Esophagus muscularis mucosa (tissue), 4 donors: ENCODE results near the gene SLBP. TPM values are rescaled to one million over a fixed set of nuclear protein-coding genes. Genes with fewer than 3 reads are reported as not detected.
A peak's percentile ranks its signal among the peaks of the same experiment; 100 is the strongest.

ENCODE experiments used
- DNase-seq: peaks from one replicate; pipeline ENCODE4 v3.0.0-alpha.2; 2017; ENCODE audit errors: extremely low spot score
- H3K27ac ChIP-seq, 4 donors: fragments of 200-600 bp; sonication (generic); replicated peaks in 1 of 4; 1 replicate in 3 of 4; 2 replicates in 1 of 4; pipeline ENCODE4 v1.5.1; 2016 to 2019; ENCODE audit warnings: mild to moderate bottlenecking in 1 of 4
- H3K27me3 ChIP-seq, 4 donors: fragments of 200-600 bp; sonication (generic); one replicate each; pipeline versions ENCODE4 v1.5.1 to v1.6.0; 2016 to 2019
- H3K36me3 ChIP-seq, 4 donors: fragments of 200-600 bp; sonication (generic); one replicate each; pipeline ENCODE4 v1.5.1; 2016 to 2019
- H3K4me1 ChIP-seq, 4 donors: fragments of 200-600 bp; sonication (generic); one replicate each; pipeline ENCODE4 v1.5.1; 2016 to 2019
- H3K4me3 ChIP-seq, 4 donors: fragments of 200-600 bp; sonication (generic); 1 replicate in 2 of 4; 2 replicates in 2 of 4; pipeline ENCODE4 v1.5.1; 2016 to 2019; ENCODE audit warnings: mild to moderate bottlenecking in 4 of 4, moderate library complexity in 1 of 4
- H3K9me3 ChIP-seq, 4 donors: fragments of 200-600 bp; sonication (generic); 1 replicate in 3 of 4; 2 replicates in 1 of 4; pipeline ENCODE4 v1.5.1; 2016 to 2019
- EP300 ChIP-seq: sonication (generic); formaldehyde crosslinking; IDR thresholded peaks from one replicate; pipeline ENCODE4 v1.6.1; 2017; ENCODE audit warnings: antibody characterized with exemption
- POLR2A ChIP-seq: fragments of 450-650 bp; IDR thresholded peaks from one replicate; pipeline ENCODE4 v1.6.1; 2017; ENCODE audit warnings: antibody characterized with exemption, moderate library complexity, mild to moderate bottlenecking, low read depth
- POLR2AphosphoS5 ChIP-seq, 2 donors: sonication (generic); formaldehyde crosslinking; IDR thresholded peaks; one replicate each; pipeline ENCODE4 v1.6.1; 2017; ENCODE audit warnings: antibody characterized with exemption in 2 of 2
- WGBS: methylation state at CpG from one replicate; pipeline ENCODE4 v1.1.5; 2018; 5-methylcytosine and 5-hydroxymethylcytosine counted together
- intact Hi-C: fragments of 100-400 bp; cut with DNase I; formaldehyde crosslinking; loops from one replicate; pipeline ENCODE4 v1.15.1; 2023
- total RNA-seq, 4 donors: library from RNA; depleted of rRNA; stranded (reverse); fragments of >200 nt; gene quantifications; one replicate each; pipeline versions ENCODE4 v1.1.0 to v1.2.1, GENCODE V29; 2016
- TF ChIP-seq, protein P1 (sequence below), 3 experiments: fragments of 200-600 bp in 2 of 3; fragments of 450-650 bp in 1 of 3; sonication (generic) in 2 of 3; IDR thresholded peaks; one replicate each; pipeline ENCODE4 v1.5.1; 2017 to 2019; ENCODE audit warnings: antibody characterized with exemption in 3 of 3, mild to moderate bottlenecking in 2 of 3, moderate library complexity in 1 of 3

SLBP gene
- total RNA-seq, 4 donors from 2014 or later, result 41.5 to 56.1 (median 45.5) TPM

DNA sequence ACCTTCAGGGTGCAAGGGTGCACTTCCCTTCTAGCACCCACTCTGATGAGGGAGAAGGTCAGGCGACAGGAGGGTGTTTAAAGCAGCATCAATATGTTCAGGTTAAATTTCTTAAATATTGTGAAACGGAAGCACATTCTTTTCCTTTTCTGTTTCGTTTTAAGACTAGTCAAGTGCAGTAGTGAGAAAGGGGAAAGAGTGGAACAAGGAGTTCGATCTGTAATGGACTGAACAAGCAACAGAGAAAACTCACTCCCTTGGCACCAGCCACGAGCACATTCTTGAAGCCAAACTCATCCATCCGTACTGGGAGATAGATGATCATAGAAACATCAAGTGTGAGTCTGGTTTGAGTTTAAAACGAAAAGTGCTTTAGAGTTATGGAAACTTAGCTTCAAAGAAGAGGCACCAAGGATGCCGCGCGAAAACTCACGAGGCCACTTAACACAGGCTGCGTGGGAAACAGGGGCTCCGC, 28.8 kb downstream of the SLBP start:
- Histone ChIP-seq H3K27me3 (no peaks in the 10 kb centered on the region), H3K4me1 (peaks cover 2 to 24% (median 22%) of the 10 kb centered on the region in 4 donors), H3K9me3 (no peaks in the 10 kb centered on the region), H3K4me3 (peak overlapping the region; percentile 65 to 91 (median 76)), H3K27ac (peak overlapping the region; percentile 86 to 99 (median 96)), H3K36me3 (no peaks in the 10 kb centered on the region)
- WGBS, result 5% methylated on average over 13 of the region's 13 CpGs
- intact Hi-C loops, result loop anchor here (10.0 kb wide), 1 partner anchor 98 kb away; no protein-coding TSS in a partner anchor
- DNase-seq, result no peak
- TF ChIP-seq POLR2A, result no peak
- TF ChIP-seq POLR2AphosphoS5 (IDR thresholded peaks at IDR 0.05), result peak in 1 of 2 donors; percentile 56
- TF ChIP-seq, protein P1, sequence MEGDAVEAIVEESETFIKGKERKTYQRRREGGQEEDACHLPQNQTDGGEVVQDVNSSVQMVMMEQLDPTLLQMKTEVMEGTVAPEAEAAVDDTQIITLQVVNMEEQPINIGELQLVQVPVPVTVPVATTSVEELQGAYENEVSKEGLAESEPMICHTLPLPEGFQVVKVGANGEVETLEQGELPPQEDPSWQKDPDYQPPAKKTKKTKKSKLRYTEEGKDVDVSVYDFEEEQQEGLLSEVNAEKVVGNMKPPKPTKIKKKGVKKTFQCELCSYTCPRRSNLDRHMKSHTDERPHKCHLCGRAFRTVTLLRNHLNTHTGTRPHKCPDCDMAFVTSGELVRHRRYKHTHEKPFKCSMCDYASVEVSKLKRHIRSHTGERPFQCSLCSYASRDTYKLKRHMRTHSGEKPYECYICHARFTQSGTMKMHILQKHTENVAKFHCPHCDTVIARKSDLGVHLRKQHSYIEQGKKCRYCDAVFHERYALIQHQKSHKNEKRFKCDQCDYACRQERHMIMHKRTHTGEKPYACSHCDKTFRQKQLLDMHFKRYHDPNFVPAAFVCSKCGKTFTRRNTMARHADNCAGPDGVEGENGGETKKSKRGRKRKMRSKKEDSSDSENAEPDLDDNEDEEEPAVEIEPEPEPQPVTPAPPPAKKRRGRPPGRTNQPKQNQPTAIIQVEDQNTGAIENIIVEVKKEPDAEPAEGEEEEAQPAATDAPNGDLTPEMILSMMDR (IDR thresholded peaks at IDR 0.05), result no peak
- no peak for TF ChIP-seq EP300

DNA sequence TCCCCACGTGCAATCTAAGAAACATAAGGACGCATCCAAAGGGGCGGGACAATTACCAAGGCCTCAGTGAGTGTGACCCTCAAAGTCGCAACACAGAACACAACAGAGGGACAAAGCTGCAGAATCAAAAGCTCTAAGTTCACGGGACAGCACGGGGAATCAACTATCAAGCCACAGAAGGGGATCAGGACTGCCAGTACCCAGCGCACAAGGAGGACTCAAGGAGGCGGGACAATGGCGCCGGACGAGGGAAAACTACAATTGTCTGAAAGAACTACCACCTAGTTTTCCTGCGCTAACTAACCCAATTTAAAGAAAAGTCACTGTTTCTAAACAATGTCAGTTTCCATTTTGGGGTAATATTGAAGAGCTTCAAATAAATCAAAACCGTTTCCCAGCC, 29.3 kb downstream of the SLBP start:
- no peaks in the 10 kb centered on the region for H3K27me3 ChIP-seq
- no peak for DNase-seq
- peak overlapping the region; percentile 65 to 91 (median 76) for H3K4me3 ChIP-seq
- TF ChIP-seq, protein P1 (IDR thresholded peaks at IDR 0.05), result no peak
- no peak for TF ChIP-seq POLR2AphosphoS5 (IDR thresholded peaks at IDR 0.05)
- no peak for TF ChIP-seq POLR2A
- no peak for TF ChIP-seq EP300
- WGBS, result 85% methylated on average over 13 of the region's 13 CpGs
- peaks cover 2 to 24% (median 22%) of the 10 kb centered on the region in 4 donors for H3K4me1 ChIP-seq
- peak overlapping the region; percentile 86 to 99 (median 96) for H3K27ac ChIP-seq
- intact Hi-C loops, result loop anchor here (10.0 kb wide), 1 partner anchor 98 kb away; no protein-coding TSS in a partner anchor
- no peaks in the 10 kb centered on the region for H3K9me3 ChIP-seq
- H3K36me3 ChIP-seq, result no peaks in the 10 kb centered on the region

DNA sequence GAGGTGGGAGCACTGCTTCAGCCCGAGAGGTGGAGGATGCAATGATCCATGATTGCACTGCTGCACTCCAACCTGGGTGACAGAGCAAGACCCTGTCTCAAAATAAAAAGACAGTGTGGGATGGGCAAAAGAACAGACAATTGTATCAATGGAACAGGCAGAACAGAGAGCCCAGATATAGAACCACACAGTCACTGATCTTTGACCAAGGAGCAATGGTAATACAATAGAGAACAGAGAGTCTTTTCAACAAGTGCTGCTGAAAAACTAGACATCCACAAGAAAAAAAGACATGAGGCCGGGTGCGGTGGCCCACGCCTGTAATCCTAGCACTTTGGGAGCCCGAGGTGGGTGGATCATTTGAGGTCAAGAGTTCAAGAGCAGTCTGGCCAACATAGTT, 33.9 kb downstream of the SLBP start:
- DNase-seq, result no peak
- WGBS, result 94% methylated on average over 5 of the region's 5 CpGs
- Histone ChIP-seq H3K36me3 (no peaks in the 10 kb centered on the region), H3K9me3 (no peaks in the 10 kb centered on the region), H3K4me1 (peaks cover 0 to 8% (median 6%) of the 10 kb centered on the region in 4 donors), H3K27me3 (no peaks in the 10 kb centered on the region), H3K4me3 (no peak overlapping the region), H3K27ac (no peak overlapping the region)
- TF ChIP-seq POLR2A (no peak), POLR2AphosphoS5 (IDR thresholded peaks at IDR 0.05) (no peak), EP300 (no peak)
- TF ChIP-seq, protein P1 (IDR thresholded peaks at IDR 0.05), result no peak
- intact Hi-C loops, result no loop called here

DNA sequence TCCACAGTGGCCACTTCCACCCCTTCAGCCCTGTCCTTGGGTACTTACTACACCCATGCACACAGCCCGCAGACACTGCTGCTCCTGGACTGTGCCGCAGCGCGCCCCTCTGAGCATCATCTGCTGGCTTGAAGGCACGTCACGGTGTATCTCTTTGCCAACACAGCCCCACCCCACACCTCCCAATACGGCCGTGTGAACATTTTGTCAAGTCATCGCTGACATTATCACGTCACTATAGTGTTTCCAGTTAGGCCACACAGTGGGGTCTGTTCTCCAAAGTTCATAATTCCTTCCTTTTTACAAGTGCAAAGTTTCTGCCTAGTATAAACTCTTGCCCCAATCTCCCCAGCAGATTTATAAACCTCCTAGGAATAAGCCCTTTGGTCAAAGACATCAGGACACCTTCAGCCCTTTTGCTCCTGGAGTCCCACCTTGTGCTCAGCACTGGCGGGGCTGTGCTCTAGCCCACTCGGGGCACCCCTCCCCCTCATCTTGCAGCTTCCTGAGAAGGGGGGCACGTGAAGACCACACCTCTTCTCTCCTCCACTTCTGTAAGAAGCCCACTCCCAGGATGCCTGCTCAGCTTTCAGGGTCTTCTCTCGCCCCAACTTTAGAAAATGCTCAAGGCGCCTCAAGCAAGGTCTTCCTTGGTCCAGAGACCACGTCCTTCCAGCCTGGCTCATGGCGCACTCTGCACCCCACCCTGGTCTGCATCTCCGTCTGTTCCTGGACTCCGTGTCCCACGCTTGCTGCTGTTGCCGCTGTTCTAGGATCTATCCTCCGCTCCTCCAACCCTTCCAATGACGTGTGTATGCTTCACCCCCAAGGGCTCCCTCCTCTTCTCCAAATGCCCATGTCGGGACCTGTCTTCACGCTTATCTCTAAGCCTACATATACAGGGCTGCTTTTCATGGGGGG, 35.3 kb downstream of the SLBP start:
- no peak overlapping the region for H3K4me3 ChIP-seq
- no peaks in the 10 kb centered on the region for H3K9me3 ChIP-seq
- H3K27ac ChIP-seq, result no peak overlapping the region
- H3K4me1 ChIP-seq, result no peaks in the 10 kb centered on the region
- no peak for DNase-seq
- intact Hi-C loops, result no loop called here
- H3K27me3 ChIP-seq, result no peaks in the 10 kb centered on the region
- WGBS, result 76% methylated on average over 24 of the region's 25 CpGs
- H3K36me3 ChIP-seq, result no peaks in the 10 kb centered on the region
- TF ChIP-seq EP300 (no peak), POLR2A (no peak), POLR2AphosphoS5 (IDR thresholded peaks at IDR 0.05) (no peak)
- TF ChIP-seq, protein P1 (IDR thresholded peaks at IDR 0.05), result no peak
